CD14-positive monocyte (primary cell): ENCODE results near the gene NDUFB2. TPM values are rescaled to one million over a fixed set of nuclear protein-coding genes. Genes with fewer than 3 reads are reported as not detected.
A peak's percentile ranks its signal among the peaks of the same experiment; 100 is the strongest.

Experiments used
- DNase-seq, 3 donors: peaks; one replicate each; pipeline ENCODE4 v3.0.0-alpha.2; 2011 to 2022
- H2AFZ ChIP-seq: 2 replicates; pipeline ENCODE4 v1.6.0; 2012; ENCODE audit warnings: mild to moderate bottlenecking, low read depth, low read length, inconsistent platforms; ENCODE audit not compliant: insufficient read depth, poor library complexity, severe bottlenecking
- H3K27ac ChIP-seq, 2 donors: 1 replicate in 1 of 2; 2 replicates in 1 of 2; pipeline ENCODE4 v1.5.1; 2012 to 2013; ENCODE audit warnings: low read length in 2 of 2, control low read depth in 1 of 2, inconsistent platforms in 1 of 2, low read depth in 1 of 2, mild to moderate bottlenecking in 1 of 2
- H3K27me3 ChIP-seq, 2 donors: one replicate each; pipeline versions ENCODE4 v1.6.0 to v1.6.1; 2011 to 2013; ENCODE audit warnings: low read length in 2 of 2; ENCODE audit not compliant: control insufficient read depth in 2 of 2, insufficient read depth in 2 of 2
- H3K36me3 ChIP-seq, 2 donors: replicated peaks in 1 of 2; 1 replicate in 1 of 2; 2 replicates in 1 of 2; pipeline versions ENCODE4 v1.5.1 to v1.6.1; 2012 to 2013; ENCODE audit warnings: low read length in 2 of 2, control low read depth in 1 of 2, inconsistent platforms in 1 of 2, mild to moderate bottlenecking in 1 of 2; ENCODE audit not compliant: insufficient read depth in 2 of 2, control insufficient read depth in 1 of 2
- H3K4me1 ChIP-seq, 2 donors: 1 replicate in 1 of 2; 2 replicates in 1 of 2; pipeline versions ENCODE4 v1.5.1 to v1.6.1; 2012 to 2013; ENCODE audit warnings: low read length in 2 of 2, control low read depth in 1 of 2, inconsistent platforms in 1 of 2, mild to moderate bottlenecking in 1 of 2, moderate library complexity in 1 of 2; ENCODE audit not compliant: insufficient read depth in 2 of 2, control insufficient read depth in 1 of 2
- H3K4me2 ChIP-seq: replicated peaks from 2 replicates; pipeline ENCODE3; 2012; ENCODE audit warnings: low read length, moderate library complexity, mild to moderate bottlenecking; ENCODE audit not compliant: poor library complexity, severe bottlenecking; ENCODE audit errors: extremely low read depth
- H3K4me3 ChIP-seq, 3 experiments: fragments of 200-600 bp in 1 of 3; sonication (generic) in 1 of 3; replicated peaks in 1 of 3; 1 replicate in 2 of 3; 2 replicates in 1 of 3; pipeline ENCODE4 v1.5.1; 2011 to 2013; ENCODE audit warnings: low read length in 3 of 3, mild to moderate bottlenecking in 3 of 3, control low read depth in 2 of 3, low read depth in 2 of 3, inconsistent platforms in 1 of 3, moderate library complexity in 1 of 3
- H3K79me2 ChIP-seq: 2 replicates; pipeline ENCODE4 v1.6.0; 2012; ENCODE audit warnings: mild to moderate bottlenecking, control low read depth, inconsistent platforms, low read length, moderate library complexity; ENCODE audit not compliant: insufficient read depth
- H3K9ac ChIP-seq: 2 replicates; pipeline ENCODE4 v1.6.0; 2017; ENCODE audit warnings: low read length, mild to moderate bottlenecking; ENCODE audit not compliant: insufficient read depth, poor library complexity, severe bottlenecking
- H3K9me3 ChIP-seq, 2 donors: replicated peaks in 1 of 2; 1 replicate in 1 of 2; 2 replicates in 1 of 2; pipeline versions ENCODE4 v1.5.1 to v1.6.1; 2012 to 2013; ENCODE audit warnings: low read length in 2 of 2, control low read depth in 1 of 2; ENCODE audit not compliant: control insufficient read depth in 1 of 2, insufficient read depth in 1 of 2
- H4K20me1 ChIP-seq: 2 replicates; pipeline ENCODE4 v1.6.0; 2012; ENCODE audit warnings: mild to moderate bottlenecking, low read length, control low read depth, moderate library complexity; ENCODE audit not compliant: insufficient read depth
- H3K27ac Mint-ChIP-seq, 7 donors: one replicate each; pipeline ENCODE4 v1.8.0; 2020; ENCODE audit warnings: mild to moderate bottlenecking in 7 of 7, mixed read lengths in 7 of 7, moderate library complexity in 6 of 7, inconsistent platforms in 2 of 7
- H3K27me3 Mint-ChIP-seq, 3 donors: one replicate each; pipeline ENCODE4 v1.8.0; 2021 to 2022; ENCODE audit warnings: low read depth in 3 of 3, mild to moderate bottlenecking in 3 of 3, mixed read lengths in 3 of 3, moderate library complexity in 3 of 3, inconsistent platforms in 1 of 3
- H3K36me3 Mint-ChIP-seq, 2 donors: one replicate each; pipeline ENCODE4 v1.8.0; 2020; ENCODE audit warnings: mixed read lengths in 2 of 2, inconsistent platforms in 1 of 2, mild to moderate bottlenecking in 1 of 2
- H3K4me1 Mint-ChIP-seq: one replicate; pipeline ENCODE4 v1.8.0; 2020; ENCODE audit warnings: mild to moderate bottlenecking, mixed read lengths
- H3K4me3 Mint-ChIP-seq, 2 donors: one replicate each; pipeline ENCODE4 v1.8.0; 2020; ENCODE audit warnings: mild to moderate bottlenecking in 2 of 2, mixed read lengths in 2 of 2, moderate library complexity in 1 of 2
- H3K9me3 Mint-ChIP-seq, 7 donors: one replicate each; pipeline ENCODE4 v1.8.0; 2020 to 2022; ENCODE audit warnings: mixed read lengths in 7 of 7, mild to moderate bottlenecking in 6 of 7, moderate library complexity in 6 of 7, inconsistent platforms in 2 of 7
- WGBS: methylation state at CpG from one replicate; pipeline ENCODE4 v1.1.5; 2013; ENCODE audit warnings: missing lambda C conversion rate; ENCODE audit not compliant: insufficient coverage; 5-methylcytosine and 5-hydroxymethylcytosine counted together
- intact Hi-C, 2 donors: fragments of 100-400 bp; cut with micrococcal nuclease; formaldehyde crosslinking; loops; one replicate each; pipeline versions ENCODE4 v1.15.0 to v1.15.1; 2023
- polyA plus RNA-seq, 3 donors: library from polyadenylated mRNA; depleted of rRNA in 1 of 3; unstranded in 2 of 3; stranded (reverse) in 1 of 3; fragments of 300-500 nt in 2 of 3; fragments of >200 nt in 1 of 3; fragmentation: Illumina TruSeq in 2 of 3; gene quantifications; 1 replicate in 2 of 3; 2 replicates in 1 of 3; pipeline ENCODE4 v1.2.3, GENCODE V29; 2012 to 2021
- TF ChIP-seq, protein P1 (sequence below): fragments of 200-600 bp; IDR thresholded peaks from one replicate; pipeline ENCODE4 v1.8.0; 2022; ENCODE audit warnings: antibody characterized with exemption, mild to moderate bottlenecking

NDUFB2 gene
- polyA plus RNA-seq, 3 donors, result 250 to 516 (median 479) TPM

- WGBS, result 94% methylated on average over 4 of the region's 7 CpGs
- H3K27ac Mint-ChIP-seq, result no peak overlapping the region
- Histone ChIP-seq H3K79me2 (peaks cover 7% of the 10 kb centered on the region), H3K9me3 (no peaks in the 10 kb centered on the region), H3K27ac (no peak overlapping the region), H3K4me3 (no peak overlapping the region), H2AFZ (no peak overlapping the region), H3K4me1 (peaks cover 30 to 31% of the 10 kb centered on the region in 2 donors), H3K4me2 (no peak overlapping the region), H4K20me1 (no peaks in the 10 kb centered on the region), H3K27me3 (no peaks in the 10 kb centered on the region), H3K9ac (no peak overlapping the region), H3K36me3 (peaks cover 43 to 64% of the 10 kb centered on the region in 2 donors)
- H3K27me3 Mint-ChIP-seq, result peaks cover 0 to 4% (median under 1%) of the 10 kb centered on the region in 3 donors
- no peak overlapping the region for H3K4me3 Mint-ChIP-seq
- H3K36me3 Mint-ChIP-seq, result peaks cover 51 to 67% of the 10 kb centered on the region in 2 donors
- no peak for DNase-seq
- no peaks in the 10 kb centered on the region for H3K9me3 Mint-ChIP-seq
- intact Hi-C loops, result no loop called here
- H3K4me1 Mint-ChIP-seq, result peaks cover 33% of the 10 kb centered on the region
- TF ChIP-seq, protein P1, sequence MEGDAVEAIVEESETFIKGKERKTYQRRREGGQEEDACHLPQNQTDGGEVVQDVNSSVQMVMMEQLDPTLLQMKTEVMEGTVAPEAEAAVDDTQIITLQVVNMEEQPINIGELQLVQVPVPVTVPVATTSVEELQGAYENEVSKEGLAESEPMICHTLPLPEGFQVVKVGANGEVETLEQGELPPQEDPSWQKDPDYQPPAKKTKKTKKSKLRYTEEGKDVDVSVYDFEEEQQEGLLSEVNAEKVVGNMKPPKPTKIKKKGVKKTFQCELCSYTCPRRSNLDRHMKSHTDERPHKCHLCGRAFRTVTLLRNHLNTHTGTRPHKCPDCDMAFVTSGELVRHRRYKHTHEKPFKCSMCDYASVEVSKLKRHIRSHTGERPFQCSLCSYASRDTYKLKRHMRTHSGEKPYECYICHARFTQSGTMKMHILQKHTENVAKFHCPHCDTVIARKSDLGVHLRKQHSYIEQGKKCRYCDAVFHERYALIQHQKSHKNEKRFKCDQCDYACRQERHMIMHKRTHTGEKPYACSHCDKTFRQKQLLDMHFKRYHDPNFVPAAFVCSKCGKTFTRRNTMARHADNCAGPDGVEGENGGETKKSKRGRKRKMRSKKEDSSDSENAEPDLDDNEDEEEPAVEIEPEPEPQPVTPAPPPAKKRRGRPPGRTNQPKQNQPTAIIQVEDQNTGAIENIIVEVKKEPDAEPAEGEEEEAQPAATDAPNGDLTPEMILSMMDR, result no peak
These were observed 17.7 kb upstream of the NDUFB2 start for GRCh38 chr7:140678816-140679130.

- TF ChIP-seq, protein P1, result no peak
- Histone ChIP-seq H3K9me3 (no peaks in the 10 kb centered on the region), H3K27ac (no peak overlapping the region), H3K9ac (no peak overlapping the region), H4K20me1 (no peaks in the 10 kb centered on the region), H3K36me3 (peaks cover 44 to 68% of the 10 kb centered on the region in 2 donors), H2AFZ (no peak overlapping the region), H3K4me2 (no peak overlapping the region), H3K79me2 (peaks cover 3% of the 10 kb centered on the region), H3K4me3 (no peak overlapping the region), H3K27me3 (no peaks in the 10 kb centered on the region), H3K4me1 (peaks cover 26 to 27% of the 10 kb centered on the region in 2 donors)
- no peak for DNase-seq
- 85% methylated on average over 4 of the region's 9 CpGs for WGBS
- Mint-ChIP-seq H3K27me3 (no peaks in the 10 kb centered on the region), H3K4me3 (no peak overlapping the region), H3K4me1 (peaks cover 29% of the 10 kb centered on the region), H3K36me3 (peaks cover 55 to 71% of the 10 kb centered on the region in 2 donors), H3K9me3 (no peaks in the 10 kb centered on the region), H3K27ac (peak overlapping the region in 1 of 7 donors; percentile 50)
- intact Hi-C loops, result no loop called here
These were observed 17.3 kb upstream of the NDUFB2 start for GRCh38 chr7:140679186-140679585.
